Measurements from ENCODE around the gene PLD4.
A peak's percentile ranks its signal among the peaks of the same experiment; 100 is the strongest.
"Not testable (repeated sequence)": the region's sequence is repeated elsewhere in the genome, so short reads cannot be mapped to it uniquely, and the experiment has no call there.

Gene PLD4

DNA sequence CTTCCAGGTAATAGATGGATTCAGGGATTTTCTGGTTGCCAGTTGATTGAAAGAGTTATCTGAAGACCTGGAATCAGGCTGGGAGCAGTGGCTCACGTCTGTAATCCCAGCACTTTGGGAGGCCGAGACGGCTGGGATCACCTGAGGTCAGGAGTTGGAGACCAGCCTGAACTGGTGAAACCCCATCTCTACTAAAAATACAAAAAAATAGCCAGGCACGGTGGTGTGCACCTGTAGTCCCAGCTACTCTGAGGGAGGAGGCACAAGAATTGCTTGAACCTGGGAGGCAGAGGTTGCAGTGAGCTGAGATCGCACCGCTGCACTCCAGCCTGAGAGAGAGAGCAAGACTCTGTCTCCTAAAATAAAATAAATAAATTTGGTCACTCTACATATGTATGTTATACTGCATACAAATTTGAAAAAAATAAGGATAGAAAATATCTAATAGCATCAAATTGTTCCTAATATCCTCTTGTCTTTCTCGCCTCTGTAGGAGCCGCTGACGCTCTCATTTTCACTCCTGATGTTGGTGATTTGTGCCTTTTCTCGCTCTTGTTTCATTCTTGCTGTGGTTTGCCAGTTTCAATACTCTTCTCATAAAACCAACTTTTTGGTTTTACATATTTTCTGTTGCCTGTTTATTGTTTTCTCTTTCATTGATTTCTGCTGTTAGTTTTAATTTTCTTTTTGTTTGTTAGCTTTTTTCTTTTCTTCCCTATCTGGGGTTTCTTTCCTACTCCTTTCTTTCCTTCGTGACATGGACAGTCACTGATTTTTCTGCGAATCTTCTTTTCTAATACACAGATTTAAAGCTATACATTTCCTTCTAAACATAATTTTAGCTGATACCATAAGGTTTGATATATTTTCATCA is 23.8 kb upstream of the PLD4 start:
- no peak for DNase-seq

DNA sequence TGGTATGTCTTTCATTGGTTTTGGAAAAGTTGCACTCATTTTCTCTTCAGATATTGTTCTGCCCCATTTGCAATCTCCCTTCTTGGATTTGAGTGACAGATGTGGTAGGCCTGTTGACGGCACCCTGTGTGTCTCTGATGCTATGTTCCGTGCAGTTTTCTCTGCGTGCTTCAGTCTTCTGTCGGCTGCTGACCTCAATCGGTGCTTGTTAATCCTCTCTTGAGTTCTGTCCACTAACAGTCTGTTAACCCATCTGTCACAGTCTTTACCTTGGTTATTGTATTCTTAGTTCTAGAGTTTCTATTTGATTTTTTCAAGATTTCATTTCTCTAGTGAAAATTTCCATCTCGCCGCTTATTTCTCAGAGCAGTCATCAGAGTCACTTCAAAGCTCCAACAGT is 20.7 kb upstream of the PLD4 start:
- no peak for DNase-seq

DNA sequence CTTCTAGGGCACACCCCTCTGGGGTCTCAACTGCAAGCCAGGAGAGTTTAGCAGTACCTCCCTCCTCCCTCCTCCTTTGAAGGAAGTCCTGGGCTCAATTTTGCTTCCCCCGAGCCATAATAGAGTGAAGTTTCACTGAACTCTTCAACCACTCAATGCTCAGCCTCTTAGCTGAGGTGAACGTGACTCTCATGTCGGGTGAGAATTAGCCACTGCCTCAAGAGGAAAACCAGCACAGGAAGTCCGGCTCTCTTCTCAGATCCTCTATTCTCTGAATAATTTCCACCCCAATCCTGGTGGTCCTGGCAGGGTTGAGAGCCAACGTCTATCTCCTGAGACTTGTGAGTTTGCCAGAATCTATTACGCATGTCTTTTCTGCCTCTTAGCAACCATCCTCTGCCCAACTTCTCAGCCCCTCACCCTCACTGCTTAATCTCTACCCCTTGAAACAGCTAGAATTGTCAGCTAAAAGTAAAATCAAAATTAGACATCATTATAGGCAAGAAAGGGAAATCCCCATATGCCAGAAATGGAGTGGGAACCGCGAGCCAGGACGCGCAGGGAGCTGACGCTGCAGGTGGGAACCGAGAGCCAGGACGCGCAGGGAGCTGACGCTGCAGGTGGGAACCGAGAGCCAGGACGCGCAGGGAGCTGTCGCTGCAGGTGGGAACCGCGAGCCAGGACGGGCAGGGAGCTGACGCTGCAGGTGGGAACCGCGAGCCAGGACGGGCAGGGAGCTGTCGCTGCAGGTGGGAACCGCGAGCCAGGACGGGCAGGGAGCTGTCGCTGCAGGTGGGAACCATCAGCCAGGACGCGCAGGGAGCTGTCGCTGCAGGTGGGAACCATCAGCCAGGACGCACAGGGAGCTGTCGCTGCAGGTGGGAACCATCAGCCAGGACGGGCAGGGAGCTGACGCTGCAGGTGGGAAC is 19.8 kb upstream of the PLD4 start:
- DNase-seq = peak; percentile 60

DNA sequence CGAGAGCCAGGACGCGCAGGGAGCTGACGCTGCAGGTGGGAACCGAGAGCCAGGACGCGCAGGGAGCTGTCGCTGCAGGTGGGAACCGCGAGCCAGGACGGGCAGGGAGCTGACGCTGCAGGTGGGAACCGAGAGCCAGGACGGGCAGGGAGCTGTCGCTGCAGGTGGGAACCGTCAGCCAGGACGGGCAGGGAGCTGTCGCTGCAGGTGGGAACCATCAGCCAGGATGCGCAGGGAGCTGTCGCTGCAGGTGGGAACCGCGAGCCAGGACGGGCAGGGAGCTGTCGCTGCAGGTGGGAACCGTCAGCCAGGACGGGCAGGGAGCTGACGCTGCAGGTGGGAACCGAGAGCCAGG is 19.1 kb upstream of the PLD4 start:
- peak; percentile 45 for DNase-seq

DNA sequence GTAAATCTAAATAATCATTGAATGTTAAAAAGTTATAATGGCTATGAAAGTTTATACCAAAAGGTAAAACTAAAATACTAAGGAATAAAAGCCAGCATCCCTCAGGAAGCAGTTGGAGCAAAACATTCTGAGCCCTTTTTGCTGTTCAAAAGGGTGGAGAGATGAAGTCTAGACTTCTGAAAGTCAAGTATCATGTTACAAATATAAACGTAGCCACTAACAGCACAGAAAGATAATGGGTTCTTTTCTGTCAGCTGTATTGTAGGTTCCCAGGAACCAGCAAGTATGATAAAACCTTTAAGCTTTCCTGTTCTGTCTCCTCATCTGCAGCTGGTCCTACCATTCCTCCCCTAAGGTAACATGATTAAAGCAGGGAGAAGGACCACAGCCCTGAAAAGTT is 16.4 kb upstream of the PLD4 start:
- DNase-seq = no peak

DNA sequence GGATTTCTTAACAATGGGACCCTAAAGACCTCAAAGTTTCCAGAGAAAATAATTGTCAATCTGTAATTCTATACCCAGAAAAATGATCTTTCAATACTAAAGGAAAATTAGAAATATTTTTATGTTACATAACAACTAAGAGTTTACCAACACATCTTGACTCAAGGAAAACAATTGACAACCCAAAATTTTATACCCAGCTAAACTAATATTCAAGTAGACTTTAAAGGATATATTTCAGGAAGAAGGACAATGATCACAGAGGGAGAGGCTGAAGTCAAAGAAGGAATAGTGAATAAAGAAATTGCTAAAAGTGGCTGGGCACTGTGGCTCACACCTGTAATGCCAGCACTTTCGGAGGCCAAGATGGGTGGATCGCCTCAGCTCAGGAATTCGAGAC is 12.6 kb upstream of the PLD4 start:
- DNase-seq = no peak

DNA sequence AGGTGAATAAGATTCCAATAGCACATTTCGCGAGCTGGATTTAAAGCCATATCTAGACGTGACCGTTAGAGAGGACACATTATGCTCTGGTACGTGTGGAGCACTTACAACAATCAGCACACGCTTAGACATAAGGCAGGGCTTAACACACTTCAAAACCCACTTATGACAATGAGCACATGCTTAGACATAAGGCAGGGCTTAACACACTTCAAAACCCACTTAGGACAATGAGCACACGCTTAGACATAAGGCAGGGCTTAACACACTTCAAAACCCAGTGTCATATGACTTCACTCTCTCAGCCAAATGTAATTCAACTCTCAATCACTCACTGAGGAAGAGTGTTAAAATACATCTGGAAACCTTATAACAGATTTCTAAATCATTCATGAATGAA is 11.2 kb upstream of the PLD4 start:
- no peak for DNase-seq

DNA sequence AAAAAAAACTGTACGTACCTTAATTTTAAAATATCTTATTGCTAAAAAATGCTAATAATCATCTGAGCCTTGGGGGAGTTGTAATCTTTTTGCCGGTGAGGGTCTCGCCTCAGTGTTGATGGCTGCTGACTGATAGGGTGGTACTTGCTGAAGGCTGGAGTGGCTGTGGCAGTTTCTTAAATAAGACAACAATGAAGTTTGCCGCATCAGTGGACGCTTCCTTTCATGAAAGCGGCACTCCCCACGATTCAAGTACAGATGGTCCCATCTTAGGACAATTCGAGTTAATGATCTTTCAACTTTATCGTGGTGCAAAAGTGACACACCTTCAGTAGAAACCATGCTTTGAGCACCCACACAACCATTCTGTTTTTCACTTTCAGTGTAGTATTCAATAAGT is 7.6 kb upstream of the PLD4 start:
- no peak for DNase-seq

DNA sequence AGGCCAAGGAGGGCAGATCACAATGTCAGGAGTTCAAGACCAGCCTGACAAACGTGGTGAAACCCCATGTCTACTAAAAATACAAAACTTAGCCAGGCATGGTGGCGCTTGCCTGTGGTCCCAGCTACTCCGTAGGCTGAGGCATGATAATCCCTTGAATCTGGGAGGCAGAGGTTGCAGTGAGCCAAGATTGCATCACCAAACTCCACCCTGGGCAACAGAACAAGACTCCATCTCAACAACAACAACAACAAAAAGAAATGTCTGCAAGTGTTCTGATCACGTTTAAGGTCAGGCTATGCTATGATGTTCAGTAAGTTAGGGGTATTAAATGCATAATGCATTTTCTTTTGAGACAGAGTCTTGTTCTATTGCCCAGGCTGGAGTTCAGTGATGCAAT is 6.7 kb upstream of the PLD4 start:
- DNase-seq = no peak

DNA sequence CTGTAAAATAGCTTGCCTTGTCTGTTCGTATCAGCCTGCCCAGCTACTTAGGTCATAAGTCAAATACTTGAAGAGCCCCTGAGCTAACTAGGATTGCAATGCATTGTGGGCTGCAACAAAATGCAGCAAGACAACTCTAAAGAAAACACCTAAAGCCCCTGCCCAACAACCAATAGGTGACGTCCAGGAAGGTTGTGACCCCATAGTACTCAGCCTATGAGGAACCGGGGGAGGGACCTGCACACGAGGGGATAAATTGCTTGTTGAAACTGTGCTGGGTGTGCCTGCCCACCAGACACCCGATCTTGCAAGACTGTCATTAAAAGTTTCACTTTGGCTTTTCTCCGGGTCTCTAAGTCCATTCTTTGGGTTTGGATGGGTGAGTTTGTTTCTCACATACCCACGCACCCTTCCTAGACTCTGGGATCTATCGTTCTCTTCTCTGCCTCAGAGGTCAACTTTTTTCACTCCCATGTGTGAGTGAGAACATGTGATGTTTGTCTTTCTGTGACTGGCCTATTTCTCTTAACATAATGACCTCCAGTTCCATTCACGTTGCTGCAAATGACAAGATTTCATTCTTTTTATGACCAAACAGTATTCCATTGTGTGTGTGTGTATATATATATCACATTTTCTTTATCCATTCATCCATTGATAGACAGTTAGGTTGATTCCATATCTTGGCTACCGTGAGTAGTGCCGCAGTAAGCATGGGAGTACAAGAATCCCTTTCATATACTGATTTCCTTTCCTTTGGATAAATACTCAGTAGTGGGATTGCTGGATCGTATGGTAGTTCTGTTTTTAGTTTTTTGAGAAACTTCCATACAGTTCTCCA is 5.3 kb upstream of the PLD4 start:
- not testable (repeated sequence) for DNase-seq

DNA sequence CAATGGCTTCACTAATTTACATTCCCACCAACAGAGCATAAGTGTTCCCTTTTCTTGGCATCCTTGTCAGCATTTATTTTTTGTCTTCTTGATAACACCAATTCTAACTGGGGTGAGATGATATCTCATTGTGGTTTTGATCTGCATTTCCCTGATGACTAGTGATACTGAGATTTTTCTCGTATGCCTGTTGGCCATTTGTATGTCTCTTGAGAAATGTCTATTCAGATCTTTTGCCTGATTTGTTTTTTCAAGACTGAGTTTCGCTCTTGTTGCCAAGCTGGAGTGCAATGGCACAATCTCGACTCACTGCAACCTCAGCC is 4.7 kb upstream of the PLD4 start:
- DNase-seq = no peak

DNA sequence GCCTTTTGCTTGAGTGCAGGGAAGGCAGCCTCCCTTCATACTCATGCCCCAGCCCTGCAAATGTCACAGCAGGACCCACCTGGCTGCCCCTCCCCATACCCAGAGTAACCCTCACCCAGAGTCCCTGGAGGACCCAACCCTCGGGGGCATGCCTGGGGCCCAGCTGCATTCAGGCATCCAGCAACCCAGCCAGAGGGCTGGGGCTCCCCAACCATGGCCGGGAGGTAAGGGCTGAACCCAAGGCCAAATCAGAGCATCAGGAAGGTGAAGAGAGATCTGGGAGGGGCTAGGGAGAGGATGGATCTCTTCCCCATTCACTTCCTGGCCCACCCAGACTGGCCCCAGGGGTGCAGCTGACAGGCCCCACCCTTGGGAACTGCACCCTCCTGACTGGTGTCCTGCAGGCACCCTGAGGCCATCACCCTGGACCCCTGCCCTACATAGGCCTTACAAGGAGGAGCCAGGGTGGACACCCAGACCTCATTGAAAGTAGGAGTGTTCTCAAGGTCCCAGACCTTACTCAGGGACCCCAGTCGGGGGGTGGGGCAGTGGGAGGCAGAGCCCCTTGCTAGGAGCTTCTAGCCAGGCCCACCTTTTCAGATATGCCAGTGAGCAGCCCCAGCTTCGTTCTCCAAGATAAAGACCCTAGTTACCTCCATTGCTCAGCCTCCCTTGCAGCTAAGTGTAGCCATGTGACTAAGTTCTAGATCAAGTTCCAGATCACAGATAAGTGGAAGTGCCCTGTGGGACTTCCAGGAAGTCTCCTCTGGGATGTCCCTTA is 849 bp upstream of the PLD4 start:
- DNase-seq = no peak

DNA sequence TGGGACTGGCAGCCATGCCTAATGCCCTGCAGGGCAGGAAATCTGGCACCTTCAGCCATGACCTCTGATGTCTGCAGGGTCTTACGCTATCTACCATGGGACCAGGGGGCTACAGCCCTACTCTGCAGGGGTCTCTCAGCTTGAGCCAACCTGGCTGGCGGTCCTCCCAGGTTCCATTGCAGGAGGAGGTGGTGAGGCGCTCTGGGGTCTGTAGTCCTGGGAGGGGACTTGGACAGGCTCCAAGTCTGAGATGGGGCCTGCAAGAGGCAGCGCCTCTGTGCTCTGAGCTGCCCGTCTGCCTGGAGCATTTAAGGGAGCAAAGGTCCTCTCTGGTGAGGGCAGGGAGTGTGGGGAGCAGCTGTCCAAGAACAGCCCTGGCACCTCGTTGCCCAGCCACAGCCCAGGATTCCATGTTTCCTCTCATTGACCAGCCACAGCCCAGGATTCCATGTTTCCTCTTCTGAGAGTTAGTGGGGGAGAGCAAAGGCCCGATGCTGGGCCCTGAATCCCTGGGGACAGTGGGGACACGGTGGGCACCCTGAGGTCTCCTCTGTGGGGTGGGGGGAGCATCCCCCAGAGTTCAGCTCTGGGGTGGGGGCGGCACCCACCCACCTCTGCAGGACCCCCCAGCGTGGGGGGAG is 655 bp downstream of the PLD4 start:
- no peak for DNase-seq

DNA sequence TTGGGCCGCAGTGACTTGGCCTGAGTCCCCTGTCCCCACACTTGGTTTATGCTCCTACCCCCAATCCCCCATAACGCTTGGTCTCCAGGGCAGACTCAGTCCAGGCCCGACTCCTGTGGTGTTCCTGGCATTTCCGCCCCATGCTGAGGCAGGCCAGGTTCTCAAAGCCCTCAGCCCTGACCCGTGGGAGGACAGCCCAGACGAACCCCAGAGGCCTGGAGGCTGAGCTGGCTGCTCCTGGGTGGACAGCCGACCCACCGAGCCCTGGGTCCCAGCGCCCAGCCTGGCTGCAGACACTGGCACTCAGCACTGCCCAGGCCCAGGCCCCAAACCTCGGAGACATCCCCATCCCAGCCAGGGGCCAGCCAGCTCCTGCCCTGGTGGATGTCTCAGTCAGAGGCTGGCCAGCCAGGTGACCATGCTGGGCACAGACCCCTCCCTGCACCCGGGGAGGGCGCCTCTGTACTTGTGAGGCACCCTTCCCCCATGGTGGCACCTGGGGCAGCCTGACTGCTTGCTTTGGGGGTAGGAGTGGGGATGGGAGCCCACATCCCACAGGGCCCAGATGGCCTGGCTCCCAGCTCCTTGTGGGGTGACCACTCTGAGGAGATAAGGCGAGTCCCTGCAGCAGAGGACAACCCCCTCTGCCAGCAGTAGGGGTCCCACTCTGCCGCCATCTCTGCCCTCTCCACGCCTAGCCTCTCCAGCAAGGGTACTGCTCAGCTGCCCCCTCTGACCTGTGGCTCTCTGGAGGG is 1.4 kb downstream of the PLD4 start:
- DNase-seq = no peak

DNA sequence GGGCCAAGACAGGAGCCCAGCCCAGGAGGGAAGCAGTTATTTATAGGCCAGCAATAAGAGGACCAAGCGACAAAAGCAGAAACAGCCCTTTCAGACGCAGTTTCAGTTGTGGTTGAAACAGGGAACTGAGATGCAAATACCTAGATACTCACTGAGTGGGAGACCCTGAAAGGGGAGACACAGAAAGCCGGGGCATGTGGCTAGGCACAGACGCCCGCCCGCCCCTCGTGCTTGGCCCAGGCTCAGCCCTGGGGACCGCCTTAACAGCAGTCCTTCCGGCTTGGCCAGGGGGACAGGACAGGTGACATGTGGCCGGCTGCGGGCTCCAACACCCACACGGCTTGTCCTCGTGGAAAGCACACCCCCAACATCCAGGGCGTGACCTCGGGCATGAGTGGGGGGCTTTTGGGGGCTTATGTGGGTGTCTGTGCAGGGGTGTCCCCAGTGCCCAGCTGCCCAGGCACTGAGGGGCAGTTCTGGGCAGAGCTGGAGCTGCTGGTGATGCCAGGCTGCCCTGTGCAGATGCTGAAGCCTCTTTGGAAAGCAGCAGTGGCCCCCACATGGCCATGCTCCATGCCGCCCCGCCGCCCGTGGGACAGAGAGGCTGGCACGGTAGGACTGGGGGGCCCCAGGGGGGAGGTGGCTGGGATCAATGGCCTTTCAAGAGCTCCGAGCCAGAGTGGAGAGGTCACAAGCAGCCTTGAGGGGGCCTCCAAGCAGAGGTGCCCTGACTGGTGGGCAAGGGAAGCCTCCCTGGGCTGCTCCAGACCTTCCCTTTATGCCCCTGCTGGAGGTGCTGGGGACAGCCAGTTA is 2.1 kb downstream of the PLD4 start:
- no peak for DNase-seq

DNA sequence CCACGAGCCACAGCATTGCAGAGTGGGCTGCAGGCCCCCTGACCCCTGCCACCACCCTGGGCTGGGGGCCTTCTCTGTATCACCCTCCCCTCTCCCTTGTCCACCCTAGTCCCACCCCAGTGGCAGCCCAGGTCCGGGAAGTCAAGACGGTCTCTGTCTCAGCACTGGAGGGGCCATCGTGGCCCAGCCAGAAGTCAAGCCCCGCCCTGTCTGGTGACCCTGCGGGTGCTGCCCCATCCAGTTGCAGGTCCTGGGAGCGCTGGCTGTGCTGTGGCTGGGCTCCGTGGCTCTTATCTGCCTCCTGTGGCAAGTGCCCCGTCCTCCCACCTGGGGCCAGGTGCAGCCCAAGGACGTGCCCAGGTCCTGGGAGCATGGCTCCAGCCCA is 2.7 kb downstream of the PLD4 start:
- no peak for DNase-seq

DNA sequence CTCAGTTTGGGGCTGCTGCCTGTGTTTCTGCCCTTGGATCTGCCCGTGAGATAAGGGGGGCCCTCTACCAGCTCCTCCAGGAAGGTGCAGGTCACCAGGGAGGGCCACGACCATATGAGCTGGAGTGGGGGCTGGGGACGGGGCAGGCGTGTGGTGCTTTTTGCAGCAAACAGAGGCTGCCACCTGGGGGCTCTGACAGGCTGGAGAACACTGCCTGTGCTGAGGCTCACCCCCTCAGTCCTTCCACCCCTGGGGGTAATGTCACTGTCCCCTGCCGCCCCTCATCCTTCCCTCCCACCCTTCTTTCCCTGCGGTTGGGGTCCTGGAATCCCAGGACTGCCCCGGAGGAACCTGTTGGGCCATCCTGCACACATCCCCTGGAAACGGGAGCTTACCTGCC is 3.2 kb downstream of the PLD4 start:
- no peak for DNase-seq

DNA sequence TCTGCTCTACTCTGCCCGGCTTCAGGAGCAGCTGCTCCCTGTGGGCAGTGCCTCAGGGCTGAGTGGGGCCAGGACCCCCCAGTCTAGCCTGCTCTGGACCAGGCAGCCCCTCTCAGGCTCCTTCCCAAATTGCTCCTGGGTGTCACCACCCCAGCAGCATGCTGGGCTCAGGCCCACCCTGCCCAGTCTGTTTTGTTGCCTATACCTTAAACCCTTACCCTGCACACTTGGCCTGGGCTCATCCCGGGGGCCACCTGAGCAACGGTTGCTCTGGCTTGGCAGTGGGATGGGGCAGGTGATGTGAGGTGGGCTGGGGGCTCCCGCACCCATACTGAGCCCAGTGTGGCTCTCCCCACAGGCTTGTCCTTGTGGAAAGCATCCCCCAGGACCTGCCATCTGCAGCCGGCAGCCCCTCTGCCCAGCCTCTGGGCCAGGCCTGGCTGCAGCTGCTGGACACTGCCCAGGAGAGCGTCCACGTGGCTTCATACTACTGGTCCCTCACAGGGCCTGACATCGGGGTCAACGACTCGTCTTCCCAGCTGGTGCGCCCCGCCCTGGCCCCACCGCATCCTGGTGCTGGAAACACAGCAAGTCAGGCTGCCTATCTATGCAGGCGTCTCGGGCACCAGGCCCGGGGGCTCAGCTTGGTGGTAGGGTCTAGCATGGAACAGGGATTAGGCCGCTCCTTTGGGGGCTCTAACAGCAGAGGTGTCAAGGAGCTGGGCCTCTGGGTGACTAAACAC is 3.9 kb downstream of the PLD4 start:
- no peak for DNase-seq

Data from NCI-H146 (cell line).